Right lobe of liver (tissue), 6 donors: ENCODE measurements around the gene HCLS1. TPM values are rescaled to one million over a fixed set of nuclear protein-coding genes. Genes with fewer than 3 reads are reported as not detected.
"Not testable (repeated sequence)": the region's sequence is repeated elsewhere in the genome, so short reads cannot be mapped to it uniquely, and the experiment has no call there.

Experiments used
- ATAC-seq, 4 donors: fragments of 200-7000 bp; cut with Tn5 transposase; one replicate each; pipeline ENCODE4 v1.9.1; 2020; ENCODE audit warnings: mild to moderate bottlenecking in 4 of 4, moderate library complexity in 4 of 4
- DNase-seq, 3 donors: peaks; one replicate each; pipeline ENCODE4 v3.0.0-alpha.2; 2020
- H3K27ac ChIP-seq, 3 donors: fragments of 200-600 bp; one replicate each; pipeline ENCODE4 v1.8.0; 2022
- H3K27me3 ChIP-seq, 2 donors: fragments of 200-600 bp; one replicate each; pipeline ENCODE4 v1.8.0; 2022
- H3K36me3 ChIP-seq, 4 donors: fragments of 200-600 bp; sonication (generic) in 1 of 4; one replicate each; pipeline versions ENCODE4 v1.5.1 to v1.8.0; 2017 to 2022; ENCODE audit warnings: control low read depth in 1 of 4
- H3K4me1 ChIP-seq, 4 donors: fragments of 200-600 bp; sonication (generic) in 1 of 4; one replicate each; pipeline versions ENCODE4 v1.5.1 to v1.8.0; 2017 to 2022; ENCODE audit warnings: control low read depth in 1 of 4
- H3K4me3 ChIP-seq, 3 donors: fragments of 200-600 bp; one replicate each; pipeline ENCODE4 v1.8.0; 2022
- H3K9me3 ChIP-seq, 4 donors: fragments of 200-600 bp; sonication (generic) in 1 of 4; one replicate each; pipeline versions ENCODE4 v1.5.1 to v1.8.0; 2017 to 2022; ENCODE audit warnings: control low read depth in 1 of 4
- CTCF ChIP-seq, 4 donors: fragments of 200-600 bp in 3 of 4; fragments of 450-650 bp in 1 of 4; IDR thresholded peaks; one replicate each; pipeline versions ENCODE4 v1.5.1 to v1.8.0; 2016 to 2022; ENCODE audit warnings: antibody characterized with exemption in 4 of 4, mild to moderate bottlenecking in 2 of 4
- POLR2A ChIP-seq: fragments of 450-650 bp; IDR thresholded peaks from one replicate; pipeline ENCODE4 v1.6.1; 2017; ENCODE audit warnings: antibody characterized with exemption, mild to moderate bottlenecking
- WGBS: methylation state at CpG from one replicate; pipeline ENCODE4 v1.1.6; 2018; ENCODE audit warnings: low coverage, low lambda C conversion rate; ENCODE audit not compliant: insufficient coverage; ENCODE audit errors: missing lambda C conversion rate; 5-methylcytosine and 5-hydroxymethylcytosine counted together
- intact Hi-C, 2 donors: fragments of 100-400 bp; cut with DNase I; formaldehyde crosslinking; loops; one replicate each; pipeline versions ENCODE4 v1.11.2 to v1.14.1; 2022
- small RNA-seq, 2 experiments: library from RNA; depleted of rRNA; stranded (forward); fragments of <200 nt; gene quantifications; one replicate each; pipeline ENCODE3, GENCODE V24; 2016
- total RNA-seq, 6 experiments: library from RNA; depleted of rRNA in 2 of 6; stranded (reverse); fragments of >200 nt in 2 of 6; fragmentation: NEBNext Ultra II Directional in 3 of 6; extraction: Animal tissue kit (Norgen Biotek cat#: 25700) in 3 of 6; gene quantifications; one replicate each; pipeline versions ENCODE4 v1.1.0 to v1.2.4, GENCODE V29; 2016 to 2023
- donor health status: DM: no; HTN: yes; CAD: no.
- donor health status: DM: no; HTN: no; CAD: no.
- donor health status: DM: no; HTN: no; CAD: no.
- donor health status: DM: no; HTN: yes; CAD: no.
- donor health status: DM: no; HTN: yes; CAD: no.

HCLS1 gene
- total RNA-seq, 6 experiments from 2014 or later = 13.7 to 20.4 (median 16.9) TPM

DNA sequence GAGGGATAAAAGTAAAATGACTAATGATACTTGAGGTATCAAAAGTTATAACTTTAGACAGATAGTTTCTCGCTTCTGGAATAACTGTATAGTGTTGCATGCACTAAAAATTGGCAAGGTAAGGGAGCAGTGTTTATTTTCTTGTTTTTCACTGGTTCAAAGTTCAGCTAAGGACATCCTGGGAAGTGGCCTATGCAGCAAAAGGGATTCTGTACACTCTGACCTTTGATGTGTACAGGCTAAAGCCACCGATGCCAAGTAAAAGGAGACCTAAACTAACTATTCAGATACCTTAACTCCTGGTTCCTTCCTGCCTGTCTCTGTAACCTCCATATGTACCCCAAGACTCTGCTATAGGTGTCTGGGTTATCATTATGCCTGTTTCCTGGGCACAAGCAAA is 65.9 kb downstream of the HCLS1 start:
- ATAC-seq = peak; percentile 92 to 98 (median 97)
- Histone ChIP-seq H3K9me3 (no peaks in the 10 kb centered on the region), H3K27ac (peak overlapping the region in 1 of 3 donors; percentile 48), H3K36me3 (no peaks in the 10 kb centered on the region), H3K4me3 (no peak overlapping the region), H3K4me1 (peaks cover 0 to 38% (median 7%) of the 10 kb centered on the region in 4 donors), H3K27me3 (no peaks in the 10 kb centered on the region)
- no peak for TF ChIP-seq POLR2A
- DNase-seq = peak in 1 of 3 donors; percentile 60
- 15% methylated on average over 2 of the region's 2 CpGs for WGBS
- intact Hi-C loops = no loop called here

GRCh38 chr3:121593806-121594205 is 66.9 kb downstream of the HCLS1 start:
- peaks cover 0 to 38% (median 7%) of the 10 kb centered on the region in 4 donors for H3K4me1 ChIP-seq
- not testable (repeated sequence) for ATAC-seq

DNA sequence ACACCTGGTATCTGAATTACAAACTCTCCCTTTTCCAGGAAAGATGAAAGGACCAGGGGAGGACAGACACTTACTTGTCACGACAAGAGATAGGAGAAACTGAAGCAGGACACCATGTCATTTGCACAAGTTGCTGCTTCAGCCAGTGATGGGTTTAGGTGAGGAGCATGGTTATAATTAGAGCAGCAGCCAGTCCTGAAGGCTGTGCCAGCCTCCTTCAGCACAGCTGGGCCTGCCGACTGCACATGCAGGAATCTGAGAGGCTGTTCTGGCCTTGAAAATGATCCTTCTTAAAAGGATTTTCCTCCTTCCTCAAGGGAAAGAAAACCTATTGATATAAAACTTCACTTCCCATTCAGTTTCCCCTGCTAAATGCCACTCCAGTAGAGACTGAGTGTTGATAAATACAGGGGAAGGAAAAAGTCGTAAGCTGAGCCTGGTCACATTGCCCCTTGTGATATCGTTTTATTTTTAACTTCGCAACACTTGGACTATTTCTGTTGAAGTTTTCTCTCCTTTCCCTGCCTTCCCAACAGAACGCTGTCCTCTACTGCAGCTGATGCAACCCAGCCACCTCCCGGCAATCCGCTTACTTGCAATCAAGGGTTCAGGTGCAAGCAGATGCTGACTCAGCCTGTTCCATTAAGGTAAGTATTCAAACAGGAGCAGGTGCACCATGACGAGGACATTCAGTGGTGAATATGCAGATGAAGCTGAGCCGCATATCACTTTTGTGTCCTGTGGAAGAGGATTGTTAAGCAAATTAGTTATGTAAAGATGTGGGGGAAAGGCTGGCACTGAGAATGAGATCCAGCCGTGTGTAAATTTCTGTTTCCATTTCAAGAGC is 67.6 kb downstream of the HCLS1 start, which contains the start of gene FBXO40:
TSS of gene FBXO40 (plus strand) at position 524 of the 847 bp plus-strand sequence. CDS start 27,197 bp downstream, outside the sequence.
- Histone ChIP-seq H3K36me3 (no peaks in the 10 kb centered on the region), H3K9me3 (no peaks in the 10 kb centered on the region), H3K4me3 (no peak within 1 kb of the TSS), H3K27ac (peak within 1 kb of the TSS in 1 of 3 donors; percentile 47), H3K27me3 (no peaks in the 10 kb centered on the region), H3K4me1 (peaks cover 0 to 38% (median 7%) of the 10 kb centered on the region in 4 donors)
- DNase-seq (peak; percentile 51 to 76 (median 71)), ATAC-seq (peak; percentile 80 to 84 (median 83))
- WGBS = 32% methylated on average over 10 of the region's 11 CpGs
- intact Hi-C loops = no loop called here
- no peak for TF ChIP-seq POLR2A
- peak in 3 of 4 donors; percentile 17 to 34 (median 25) for TF ChIP-seq CTCF (IDR thresholded peaks at IDR 0.05)

More at GRCh38 chr3:121593806-121594205, 66.9 kb downstream of the HCLS1 start:
- intact Hi-C loops, H3K4me3 ChIP-seq, H3K9me3 ChIP-seq, DNase-seq, H3K36me3 ChIP-seq, H3K27me3 ChIP-seq: not testable (repeated sequence)
- H3K27ac ChIP-seq = peak overlapping the region in 1 of 3 donors; percentile 47
- 81% methylated on average over 3 of the region's 4 CpGs for WGBS

DNA sequence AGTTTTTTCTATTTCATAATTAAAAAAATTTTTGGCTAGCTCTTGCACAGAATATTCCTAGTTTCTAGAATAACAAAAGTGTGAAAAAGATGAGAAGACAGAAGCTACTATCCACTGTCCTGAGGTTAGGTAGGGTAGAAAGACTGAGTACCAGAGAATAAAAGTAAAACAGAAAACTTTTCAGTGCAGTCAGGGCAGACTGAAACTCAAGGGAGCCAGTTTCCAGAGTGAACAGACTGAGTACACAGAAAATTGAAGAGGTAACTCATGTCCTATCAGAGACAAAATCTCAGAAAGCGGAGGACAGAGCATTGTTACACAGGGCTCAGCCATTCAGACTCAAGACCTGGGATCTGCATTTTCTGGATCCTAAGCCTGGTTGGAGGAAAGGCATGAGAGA is 76.3 kb downstream of the HCLS1 start:
- Histone ChIP-seq H3K27me3 (no peaks in the 10 kb centered on the region), H3K4me3 (no peak overlapping the region), H3K9me3 (no peaks in the 10 kb centered on the region), H3K36me3 (no peaks in the 10 kb centered on the region), H3K4me1 (no peaks in the 10 kb centered on the region), H3K27ac (no peak overlapping the region)
- ATAC-seq = no peak
- no peak for DNase-seq
- TF ChIP-seq POLR2A (no peak), CTCF (IDR thresholded peaks at IDR 0.05) (no peak)
- intact Hi-C loops = no loop called here
- 67% methylated on average over 1 of the region's 1 CpG for WGBS

- no peaks in the 10 kb centered on the region for H3K4me1 ChIP-seq
- DNase-seq = no peak
- no peak overlapping the region for H3K27ac ChIP-seq
- TF ChIP-seq POLR2A (no peak), CTCF (IDR thresholded peaks at IDR 0.05) (no peak)
- no peaks in the 10 kb centered on the region for H3K27me3 ChIP-seq
- no peak for ATAC-seq
- no peak overlapping the region for H3K4me3 ChIP-seq
- no peaks in the 10 kb centered on the region for H3K36me3 ChIP-seq
- 58% methylated on average over 2 of the region's 2 CpGs for WGBS
- intact Hi-C loops = no loop called here
- H3K9me3 ChIP-seq = no peaks in the 10 kb centered on the region
These were observed 79.0 kb downstream of the HCLS1 start for GRCh38 chr3:121581691-121582090.

Small RNA genes lying within 50 kb of the gene (small RNA-seq; reads per million reads assigned to genes)
- 0 reads per million in 2 experiments for gene RNU4-62P

Other genes with a start within 250 kb of the HCLS1 start
- 1 to 10 TPM in 1 of 6 experiments, under 1 TPM in 5; 0.02 to 1.2 (median 0.23) TPM for gene POLQ, start 114.9 kb downstream of the HCLS1 start, total RNA-seq
- gene ARGFX, start 93.0 kb downstream of the HCLS1 start, total RNA-seq = not detected
- gene FBXO40, start 67.5 kb downstream of the HCLS1 start, total RNA-seq = under 1 TPM in 2 of 6 experiments, not detected in 4; 0.07 to 0.10 TPM
- gene GOLGB1, start 88.8 kb upstream of the HCLS1 start, total RNA-seq = 10 to 100 TPM; 26.8 to 31.7 (median 29.5) TPM
- 1 to 10 TPM; 3.6 to 8.8 (median 5.4) TPM for gene IQCB1, start 174.2 kb upstream of the HCLS1 start, total RNA-seq
- 1 to 10 TPM; 1.4 to 3.0 (median 2.0) TPM for gene EAF2, start 174.3 kb upstream of the HCLS1 start, total RNA-seq
- gene SLC15A2, start 233.5 kb upstream of the HCLS1 start, total RNA-seq = 1 to 10 TPM in 3 of 6 experiments, under 1 TPM in 3; 0.18 to 1.7 (median 0.97) TPM